MCF 10A (cell line): ENCODE data around the gene PMP22. TPM values are rescaled to one million over a fixed set of nuclear protein-coding genes. Genes with fewer than 3 reads are reported as not detected.

Source experiments
- Bru-seq: library from RNA; stranded (reverse); fragments of 400-500 nt; gene quantifications from one replicate; lab custom pipeline; 2021; lab: Mats Ljungman, UMichigan
- BruChase-seq, 2 experiments: library from RNA; stranded (reverse); fragments of 400-500 nt; gene quantifications; one replicate each; lab custom pipeline; 2021; lab: Mats Ljungman, UMichigan
- BruUV-seq: library from RNA; stranded (reverse); fragments of 400-500 nt; replicated peaks from 2 replicates; lab custom pipeline; 2021; lab: Mats Ljungman, UMichigan
- CTCF ChIA-PET: fragments of 300-600 bp; sonication (Branson Sonifier 250); formaldehyde crosslinking; extraction: SDS; loops from one replicate; lab custom pipeline; 2021; ENCODE audit warnings: antibody characterized with exemption, inconsistent platforms; lab: Yijun Ruan, JAX
- POLR2A ChIA-PET: fragments of 300-600, 350-650 bp; sonication (Branson Sonifier 250); formaldehyde crosslinking; extraction: SDS; loops from one replicate; lab custom pipeline; 2020; ENCODE audit warnings: antibody characterized with exemption, inconsistent platforms; lab: Yijun Ruan, JAX
- DNase-seq: peaks from one replicate; pipeline ENCODE4 v3.0.0-alpha.2; 2018; ENCODE audit not compliant: unreplicated experiment
- H3K27ac Mint-ChIP-seq: one replicate; pipeline ENCODE4 v1.8.0; 2022; ENCODE audit warnings: mild to moderate bottlenecking, low read depth, mixed read lengths; ENCODE audit not compliant: unreplicated experiment
- H3K27me3 Mint-ChIP-seq: one replicate; pipeline ENCODE4 v1.8.0; 2022; ENCODE audit warnings: mixed read lengths; ENCODE audit not compliant: insufficient read depth, unreplicated experiment
- H3K36me3 Mint-ChIP-seq: one replicate; pipeline ENCODE4 v1.8.0; 2022; ENCODE audit warnings: mild to moderate bottlenecking, moderate library complexity, mixed read lengths; ENCODE audit not compliant: insufficient read depth, unreplicated experiment
- H3K4me1 Mint-ChIP-seq: one replicate; pipeline ENCODE4 v1.8.0; 2022; ENCODE audit warnings: mixed read lengths; ENCODE audit not compliant: insufficient read depth, unreplicated experiment
- H3K4me3 Mint-ChIP-seq: one replicate; pipeline ENCODE4 v1.8.0; 2022; ENCODE audit warnings: mild to moderate bottlenecking, moderate library complexity, mixed read lengths; ENCODE audit not compliant: unreplicated experiment
- H3K9me3 Mint-ChIP-seq: one replicate; pipeline ENCODE4 v1.8.0; 2022; ENCODE audit warnings: mixed read lengths; ENCODE audit not compliant: unreplicated experiment
- CTCF ChIP-seq: fragments of 200-600 bp; IDR thresholded peaks from one replicate; pipeline ENCODE4 v1.8.0; 2022; ENCODE audit warnings: antibody characterized with exemption, mild to moderate bottlenecking; ENCODE audit not compliant: unreplicated experiment
- intact Hi-C: fragments of 100-400 bp; cut with micrococcal nuclease; formaldehyde crosslinking; loops from 2 replicates; pipeline ENCODE4 v1.14.1; 2022
- long read RNA-seq: library from polyadenylated mRNA; stranded (forward); transcript quantifications from one replicate; pipeline ENCODE4 v2.0.0, GENCODE V29; 2022
- total RNA-seq: library from RNA; stranded (reverse); gene quantifications from 2 replicates; pipeline ENCODE4 v1.2.3, GENCODE V29; 2022

Gene PMP22
- total RNA-seq (0.44 and 1.1 TPM in 2 replicates), Bru-seq, nascent RNA (percentile 25 among the genes with signal in this experiment), BruChase-seq, experiment 1, labeled RNA remaining after a 6-hour chase (percentile 27 among the genes with signal in this experiment), BruChase-seq, experiment 2, labeled RNA remaining after a 2-hour chase (percentile 21 among the genes with signal in this experiment)
- long read RNA-seq, result 0 reads

DNA sequence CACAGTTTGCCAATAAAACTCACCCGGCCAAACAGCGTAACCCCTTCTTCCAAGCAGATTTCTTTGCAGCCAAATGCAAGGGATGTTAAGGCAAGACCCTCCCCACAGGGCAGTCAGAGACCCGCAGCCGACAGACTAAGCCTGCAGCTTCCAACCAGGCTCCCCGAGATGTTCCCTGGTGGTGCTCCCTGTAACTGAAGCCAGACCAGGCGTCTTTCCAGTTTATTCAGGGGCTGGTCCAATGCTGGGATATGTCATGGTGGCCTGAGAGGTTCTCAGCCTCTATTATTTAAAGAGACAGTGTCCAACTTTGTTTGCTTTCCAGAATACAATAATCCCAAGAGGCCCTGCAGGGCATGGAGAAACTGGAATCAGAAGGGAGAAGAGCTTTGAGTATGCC lies at the start of gene PMP22:
PMP22 (minus strand) TSS at position 196 of the 400 bp plus-strand sequence. CDS start 4,599 bp downstream, outside the sequence.
- DNase-seq, result no peak
- H3K9me3 Mint-ChIP-seq, result no peaks in the 10 kb centered on the region
- no peaks in the 10 kb centered on the region for H3K36me3 Mint-ChIP-seq
- no peak for TF ChIP-seq CTCF
- H3K27me3 Mint-ChIP-seq, result peaks cover 74% of the 10 kb centered on the region
- CTCF ChIA-PET, result interaction anchor here (3.1 to 9.3 kb wide), 2 partner anchors 8 to 236 kb away, joined by 12 to 148 read pairs; no protein-coding TSS in a partner anchor
- no TSS peak for BruUV-seq
- no peak within 1 kb of the TSS for H3K4me3 Mint-ChIP-seq
- H3K27ac Mint-ChIP-seq, result no peak within 1 kb of the TSS
- POLR2A ChIA-PET, result interaction anchor here (0.6 kb wide), 1 partner anchor 736 kb away, joined by 3 read pairs; no protein-coding TSS in a partner anchor
- intact Hi-C loops, result no loop called here
- peaks cover 4% of the 10 kb centered on the region for H3K4me1 Mint-ChIP-seq

DNA sequence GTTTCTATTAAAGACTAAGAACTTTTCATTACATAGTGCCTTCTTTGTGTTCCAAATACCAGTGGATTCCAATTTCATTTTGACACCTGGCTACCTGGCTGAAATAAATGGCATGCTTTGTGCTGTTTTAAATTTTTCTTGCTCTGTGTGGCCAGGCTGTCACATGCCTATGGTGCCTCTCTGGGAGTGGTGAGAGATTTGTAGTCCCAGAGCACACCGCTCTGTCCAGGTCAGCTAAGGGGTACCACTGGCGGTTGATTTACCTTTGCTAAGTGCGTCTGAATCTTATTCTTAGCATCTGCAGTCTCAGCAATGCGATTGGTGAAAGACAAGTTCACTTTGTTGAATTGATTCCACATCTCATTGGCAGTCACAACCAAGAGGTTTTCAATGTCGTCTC lies 46.9 kb upstream of the PMP22 start:
- no peak overlapping the region for H3K27ac Mint-ChIP-seq

DNA sequence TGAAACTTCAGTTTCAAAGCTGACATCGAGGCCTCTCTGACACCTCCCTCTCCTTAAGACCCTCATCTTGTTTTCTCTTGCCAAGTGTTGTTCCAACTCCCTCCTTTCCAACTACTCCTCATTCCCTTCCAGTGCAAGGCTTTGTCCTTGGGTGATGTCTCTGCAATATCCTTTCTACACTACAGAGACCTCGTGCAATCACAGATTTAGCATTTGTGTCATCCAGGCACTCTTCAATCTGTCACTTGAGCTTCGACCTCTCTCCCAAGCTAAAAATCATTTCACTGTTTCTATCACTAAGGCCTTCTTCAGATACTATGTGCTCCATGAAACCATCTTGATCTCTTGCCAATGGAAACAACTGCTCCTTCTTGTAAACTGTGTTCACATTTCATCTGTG lies 44.7 kb upstream of the PMP22 start:
- CTCF ChIA-PET, result interaction anchor here (0.6 kb wide), 1 partner anchor 971 kb away, joined by 4 read pairs; no protein-coding TSS in a partner anchor
- H3K4me3 Mint-ChIP-seq, result no peak overlapping the region

More for the DNA sequence above, 46.9 kb upstream of the PMP22 start:
- intact Hi-C loops, result no loop called here
- Mint-ChIP-seq H3K4me1 (no peaks in the 10 kb centered on the region), H3K36me3 (no peaks in the 10 kb centered on the region), H3K4me3 (no peak overlapping the region), H3K27me3 (peaks cover 29% of the 10 kb centered on the region), H3K9me3 (no peaks in the 10 kb centered on the region)
- TF ChIP-seq CTCF, result no peak
- POLR2A ChIA-PET, result no interaction called here
- CTCF ChIA-PET, result interaction anchor here (0.7 kb wide), 1 partner anchor 208 kb away, joined by 3 read pairs; no protein-coding TSS in a partner anchor
- BruUV-seq, result no TSS peak
- DNase-seq, result no peak

More for the DNA sequence above, 44.7 kb upstream of the PMP22 start:
- TF ChIP-seq CTCF, result no peak
- peaks cover 10% of the 10 kb centered on the region for H3K27me3 Mint-ChIP-seq
- POLR2A ChIA-PET, result no interaction called here
- no peaks in the 10 kb centered on the region for H3K9me3 Mint-ChIP-seq
- intact Hi-C loops, result no loop called here
- H3K27ac Mint-ChIP-seq, result no peak overlapping the region
- BruUV-seq, result no TSS peak
- DNase-seq, result no peak
- H3K36me3 Mint-ChIP-seq, result no peaks in the 10 kb centered on the region
- no peaks in the 10 kb centered on the region for H3K4me1 Mint-ChIP-seq
